BE2C (cell line): ENCODE results near the gene VAV3.

Source experiments
- DNase-seq: peaks from one replicate; pipeline ENCODE4 v3.0.0-alpha.2; 2020
- H3K27me3 ChIP-seq: fragments of 250-450 bp; sonication (Bioruptor Pico); 2 replicates; pipeline ENCODE4 v1.5.1; 2020; ENCODE audit warnings: mild to moderate bottlenecking
- H3K36me3 ChIP-seq: fragments of 250-450 bp; sonication (Bioruptor Pico); 2 replicates; pipeline ENCODE4 v1.5.1; 2020; ENCODE audit warnings: mild to moderate bottlenecking
- H3K4me1 ChIP-seq: fragments of 250-450 bp; sonication (Bioruptor Pico); 2 replicates; pipeline ENCODE4 v1.5.1; 2020
- H3K4me3 ChIP-seq: 2 replicates; pipeline ENCODE4 v1.5.1; 2011; ENCODE audit warnings: low read depth, low read length
- H3K9me3 ChIP-seq: fragments of 250-450 bp; sonication (Bioruptor Pico); 2 replicates; pipeline ENCODE4 v1.5.1; 2020
- CTCF ChIP-seq: IDR thresholded peaks from 2 replicates; pipeline ENCODE4 v1.5.1; 2012; ENCODE audit warnings: mild to moderate bottlenecking, low read depth, low read length

VAV3 gene

GRCh38 chr1:107942814-107943213, 22.2 kb downstream of the VAV3 start:
- no peak for DNase-seq
- no peak for TF ChIP-seq CTCF
- H3K9me3 ChIP-seq, result no peaks in the 10 kb centered on the region
- no peaks in the 10 kb centered on the region for H3K36me3 ChIP-seq
- no peaks in the 10 kb centered on the region for H3K4me1 ChIP-seq
- peaks cover 8% of the 10 kb centered on the region; the same call in 1 of the 2 replicates for H3K27me3 ChIP-seq
- no peak overlapping the region for H3K4me3 ChIP-seq

GRCh38 chr1:107941531-107941930, 23.4 kb downstream of the VAV3 start:
- TF ChIP-seq CTCF, result no peak
- Histone ChIP-seq H3K36me3 (no peaks in the 10 kb centered on the region), H3K9me3 (no peaks in the 10 kb centered on the region), H3K4me3 (no peak overlapping the region), H3K4me1 (no peaks in the 10 kb centered on the region), H3K27me3 (peaks cover 8% of the 10 kb centered on the region; the same call in 1 of the 2 replicates)
- no peak for DNase-seq

GRCh38 chr1:107941123-107941522, 23.9 kb downstream of the VAV3 start:
- H3K4me3 ChIP-seq, result no peak overlapping the region
- no peak for DNase-seq
- no peak for TF ChIP-seq CTCF

GRCh38 chr1:107940701-107941100, 24.3 kb downstream of the VAV3 start:
- H3K4me1 ChIP-seq, result no peaks in the 10 kb centered on the region
- H3K4me3 ChIP-seq, result no peak overlapping the region
- no peak for DNase-seq
- H3K36me3 ChIP-seq, result no peaks in the 10 kb centered on the region
- no peak for TF ChIP-seq CTCF
- no peaks in the 10 kb centered on the region for H3K9me3 ChIP-seq
- H3K27me3 ChIP-seq, result peaks cover 8% of the 10 kb centered on the region; the same call in 1 of the 2 replicates

More at GRCh38 chr1:107941123-107941522, 23.9 kb downstream of the VAV3 start:
- Histone ChIP-seq H3K27me3 (peaks cover 8% of the 10 kb centered on the region; the same call in 1 of the 2 replicates), H3K36me3 (no peaks in the 10 kb centered on the region), H3K9me3 (no peaks in the 10 kb centered on the region), H3K4me1 (no peaks in the 10 kb centered on the region)

GRCh38 chr1:107940017-107940577, 24.9 kb downstream of the VAV3 start:
- no peaks in the 10 kb centered on the region for H3K9me3 ChIP-seq
- TF ChIP-seq CTCF, result no peak

GRCh38 chr1:107939256-107939655, 25.7 kb downstream of the VAV3 start:
- H3K36me3 ChIP-seq, result no peaks in the 10 kb centered on the region
- peaks cover 8% of the 10 kb centered on the region; the same call in 1 of the 2 replicates for H3K27me3 ChIP-seq
- DNase-seq, result no peak
- H3K4me1 ChIP-seq, result no peaks in the 10 kb centered on the region
- no peak for TF ChIP-seq CTCF
- H3K9me3 ChIP-seq, result no peaks in the 10 kb centered on the region
- no peak overlapping the region for H3K4me3 ChIP-seq

More at GRCh38 chr1:107940017-107940577, 24.9 kb downstream of the VAV3 start:
- H3K27me3 ChIP-seq, result peaks cover 8% of the 10 kb centered on the region; the same call in 1 of the 2 replicates
- H3K36me3 ChIP-seq, result no peaks in the 10 kb centered on the region
- H3K4me3 ChIP-seq, result no peak overlapping the region
- no peak for DNase-seq
- H3K4me1 ChIP-seq, result no peaks in the 10 kb centered on the region
